GM11168 (cell line): ENCODE results near the gene RBM15B.

Experiments
- in situ Hi-C: fragments of 300-500 bp; cut with MboI; formaldehyde crosslinking; loops from one replicate; pipeline ENCODE4 v1.12.0; 2022; ENCODE audit warnings: low sequenced_read_pairs; ENCODE audit not compliant: unreplicated experiment

The RBM15B gene

DNA sequence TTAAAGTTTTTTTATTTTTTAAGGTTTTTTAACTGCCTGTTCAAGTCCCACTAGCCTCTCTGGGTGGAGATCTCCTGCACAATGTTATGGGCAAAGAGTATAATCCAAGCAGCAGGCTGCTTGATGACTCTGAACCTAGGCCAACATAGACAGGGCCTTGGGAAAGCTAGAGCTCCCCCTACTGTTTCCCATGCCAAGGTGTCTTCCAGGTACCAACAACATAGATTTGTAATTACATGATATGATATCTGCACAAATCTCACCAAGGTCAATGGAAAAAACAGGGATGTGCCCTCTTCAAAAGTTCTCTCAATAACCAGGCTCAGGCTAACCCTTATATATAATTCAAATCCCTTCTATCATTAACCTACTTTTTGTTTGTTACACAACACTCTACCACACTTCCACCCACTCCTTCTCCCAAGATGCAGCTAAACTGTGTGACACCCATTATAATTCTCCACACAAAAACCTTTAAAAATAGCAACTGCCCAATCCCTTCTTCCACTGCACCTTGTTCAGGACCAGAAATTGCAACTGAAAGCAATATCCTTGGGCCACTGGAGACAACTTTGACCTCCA, 43.8 kb downstream of the RBM15B start:
- in situ Hi-C loops = no loop called here

- in situ Hi-C loops = no loop called here
Measured at GRCh38 chr3:51436998-51437639, 46.0 kb downstream of the RBM15B start.

DNA sequence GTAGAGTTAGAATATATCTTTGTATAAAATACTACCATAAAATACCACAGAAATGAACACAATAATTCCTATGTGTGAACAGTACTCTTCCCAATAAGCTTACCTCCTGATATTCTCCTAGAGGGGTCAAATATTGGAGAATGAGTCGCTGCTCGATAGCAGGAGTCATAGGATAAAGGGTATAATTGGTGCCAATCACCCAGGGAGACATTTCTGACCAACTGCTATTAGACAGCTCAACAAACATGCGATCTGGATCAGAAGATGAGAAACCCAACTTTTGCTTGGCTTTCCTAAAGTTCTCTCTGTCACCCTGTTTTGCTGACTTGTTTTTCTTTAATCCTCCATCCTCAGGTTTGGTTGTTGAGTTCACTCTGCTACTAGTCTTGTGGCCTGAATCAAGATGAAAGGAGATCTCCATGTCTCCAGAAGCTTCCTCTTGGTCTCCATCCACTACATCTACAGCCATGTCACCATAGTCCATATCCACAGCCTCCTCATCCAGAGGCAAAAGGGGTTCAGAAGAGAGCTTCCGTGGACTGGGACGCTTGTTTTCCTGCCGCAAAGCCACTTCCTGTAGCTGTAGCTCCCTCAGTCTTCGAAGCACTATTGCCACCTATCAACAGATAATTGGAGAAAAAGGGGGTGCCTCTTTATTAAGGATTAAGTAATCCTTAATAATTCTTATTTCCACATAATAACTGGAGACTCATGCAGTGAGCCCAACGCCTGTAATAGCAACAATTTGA, 50.4 kb downstream of the RBM15B start:
- in situ Hi-C loops = no loop called here

DNA sequence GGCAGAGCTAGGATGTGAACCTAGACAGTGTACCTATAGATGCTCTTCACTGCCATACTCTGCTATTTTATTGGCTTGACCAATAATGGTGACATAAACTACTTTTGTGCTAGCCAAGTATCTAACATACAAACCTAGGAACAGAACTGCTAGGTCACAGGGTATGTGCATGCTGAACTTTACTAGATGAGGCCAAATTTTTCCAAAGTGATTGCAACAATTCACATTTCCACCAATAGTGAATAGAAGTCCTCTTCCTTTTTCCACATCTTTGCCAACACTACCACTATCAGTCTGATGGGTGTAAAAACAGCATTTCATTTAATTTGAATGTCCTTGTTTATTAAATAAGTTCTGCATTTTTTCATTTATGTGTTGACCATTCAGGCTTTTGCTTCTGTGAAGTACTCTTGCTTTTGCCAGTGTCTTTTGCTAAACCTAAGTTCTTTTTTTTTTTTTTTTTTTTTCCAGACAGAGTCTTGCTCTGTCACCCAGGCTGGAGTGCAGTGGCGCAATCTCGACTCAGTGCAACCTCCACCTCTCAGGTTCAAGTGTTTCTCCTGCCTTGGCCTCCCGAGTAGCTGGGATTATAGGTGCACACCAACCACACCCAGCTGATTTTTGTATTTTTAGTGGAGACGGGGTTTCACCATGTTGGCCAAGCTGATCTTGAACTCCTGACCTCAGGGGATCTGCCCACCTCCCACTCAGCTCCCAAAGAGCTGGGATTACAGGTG, 54.6 kb downstream of the RBM15B start:
- in situ Hi-C loops = no loop called here
